ENCODE measurements around the gene ERCC6L2.

- peak; percentile 40; the same call in 1 of the 2 replicates for TF ChIP-seq POLR2AphosphoS5 (IDR thresholded peaks at IDR 0.05; ENCODE audit: low read depth, low read length)
- TF ChIP-seq CTCF (IDR thresholded peaks at IDR 0.05) = no peak
- TF ChIP-seq MXI1 (IDR thresholded peaks at IDR 0.05; ENCODE audit: low read depth, low read length) = no peak
- no peak for TF ChIP-seq GABPA (IDR thresholded peaks at IDR 0.05; ENCODE audit: low read depth)
- TF ChIP-seq REST (IDR thresholded peaks at IDR 0.05; ENCODE audit: low read depth, low read length) = no peak
- peak in 1 of 2 experiments; percentile 76; a peak in 1 of 4 replicates for TF ChIP-seq EP300 (IDR thresholded peaks at IDR 0.05; ENCODE audit: borderline replicate concordance in 1 of 2, low read depth in 1 of 2, low read length in 1 of 2)
- no peak for TF ChIP-seq MAX (IDR thresholded peaks at IDR 0.05; ENCODE audit: low read depth)
- peak; percentile 64 for TF ChIP-seq NFIC (IDR thresholded peaks at IDR 0.05; ENCODE audit: borderline replicate concordance)
- TF ChIP-seq JUND (IDR thresholded peaks at IDR 0.05) = peak; percentile 92
- TF ChIP-seq TCF12 (IDR thresholded peaks at IDR 0.05) = peak; percentile 87
- TF ChIP-seq ELF1 (IDR thresholded peaks at IDR 0.05) = no peak
- peak; percentile 49; the same call in 1 of the 2 replicates for TF ChIP-seq TEAD4 (IDR thresholded peaks at IDR 0.05; ENCODE audit: borderline replicate concordance, insufficient read depth)
These were observed 23.1 kb upstream of the ERCC6L2 start for GRCh38 chr9:95852059-95853032.

Measured in SK-N-SH (cell line).